A549 (cell line): ENCODE results near the gene FZD7. TPM values are rescaled to one million over a fixed set of nuclear protein-coding genes. Genes with fewer than 3 reads are reported as not detected.

ENCODE experiments used
- ATAC-seq, 2 experiments: fragments of 200-7000 bp in 1 of 2; fragments of >200 bp in 1 of 2; cut with Nextera tagmentation in 1 of 2; cut with Tn5 transposase in 1 of 2; 3 replicates each; pipeline versions ENCODE4 v1.8.0 to v1.9.1; 2018 to 2020; ENCODE audit warnings: mild to moderate bottlenecking in 1 of 2, moderate library complexity in 1 of 2
- CTCF ChIA-PET: fragments of 300-600 bp; sonication (Branson Sonifier 250); formaldehyde crosslinking; extraction: SDS; loops from one replicate; lab custom pipeline; 2021; ENCODE audit warnings: antibody characterized with exemption, inconsistent platforms; lab: Yijun Ruan, JAX
- POLR2A ChIA-PET: fragments of 350-600 bp; formaldehyde crosslinking; extraction: SDS; loops from one replicate; lab custom pipeline; 2021; ENCODE audit warnings: antibody characterized with exemption, inconsistent platforms; lab: Yijun Ruan, JAX
- DNase-seq, 2 experiments: peaks; one replicate each; pipeline versions ENCODE4 v3.0.0 to v3.0.0-alpha.2; 2011 to 2016; ENCODE audit warnings: low read depth in 1 of 2, low spot score in 1 of 2
- FAIRE-seq: peaks from 2 replicates; lab custom pipeline; 2011; peaks lifted over from hg19 to GRCh38; lab: Jason Lieb, UNC
- H3K27ac ChIP-seq, 2 experiments: fragments of >200 bp; sonication (Bioruptor Twin); formaldehyde crosslinking; 3 replicates each; pipeline ENCODE4 v1.5.1; 2016 to 2017
- H3K4me1 ChIP-seq: fragments of >200 bp; sonication (Bioruptor Twin); formaldehyde crosslinking; 3 replicates; pipeline ENCODE4 v1.6.1; 2016
- H3K4me2 ChIP-seq: fragments of >200 bp; sonication (Bioruptor Twin); formaldehyde crosslinking; 3 replicates; pipeline ENCODE4 v1.6.1; 2016
- H3K4me3 ChIP-seq: fragments of >200 bp; sonication (Bioruptor Twin); formaldehyde crosslinking; 3 replicates; pipeline ENCODE4 v1.5.1; 2016
- H3K9me3 ChIP-seq: fragments of >200 bp; sonication (Bioruptor Twin); formaldehyde crosslinking; 3 replicates; pipeline ENCODE4 v1.6.1; 2016
- CBX2 ChIP-seq: fragments of 200-600 bp; sonication (generic); IDR thresholded peaks from 2 replicates; pipeline ENCODE4 v1.6.1; 2016; ENCODE audit warnings: low read depth, mild to moderate bottlenecking, borderline replicate concordance
- CBX8 ChIP-seq: fragments of 200-600 bp; sonication (generic); IDR thresholded peaks from 2 replicates; pipeline ENCODE4 v1.6.1; 2016
- CTCF ChIP-seq: fragments of >200 bp; sonication (Bioruptor Twin); formaldehyde crosslinking; IDR thresholded peaks from 3 replicates; pipeline ENCODE4 v1.5.1; 2016
- E2F6 ChIP-seq: IDR thresholded peaks from 2 replicates; pipeline ENCODE4 v1.6.1; 2012; ENCODE audit warnings: low read depth, borderline replicate concordance
- EHF ChIP-seq: fragments of 250-450 bp; sonication (Bioruptor Pico); IDR thresholded peaks from 2 replicates; pipeline ENCODE4 v1.5.0; 2020; ENCODE audit warnings: mild to moderate bottlenecking
- EP300 ChIP-seq, 2 experiments: fragments of >200 bp; sonication (Bioruptor Twin); formaldehyde crosslinking; IDR thresholded peaks; 2 replicates in 1 of 2; 3 replicates in 1 of 2; pipeline ENCODE4 v1.6.1; 2016 to 2017
- ESRRA ChIP-seq: fragments of 150-350 bp; IDR thresholded peaks from 2 replicates; pipeline ENCODE4 v1.6.1; 2014; ENCODE audit warnings: mild to moderate bottlenecking, low read length, borderline replicate concordance
- GATA3 ChIP-seq: IDR thresholded peaks from 2 replicates; pipeline ENCODE4 v1.6.1; 2012; ENCODE audit warnings: borderline replicate concordance
- HEYL ChIP-seq: fragments of 250-450 bp; sonication (Bioruptor Pico); IDR thresholded peaks from 2 replicates; pipeline ENCODE4 v1.8.0; 2021; ENCODE audit warnings: mild to moderate bottlenecking, moderate library complexity
- JUNB ChIP-seq: fragments of >200 bp; sonication (Bioruptor Twin); formaldehyde crosslinking; IDR thresholded peaks from 2 replicates; pipeline ENCODE4 v1.6.1; 2016
- KDM5A ChIP-seq: fragments of 200-600 bp; sonication (generic); IDR thresholded peaks from 2 replicates; pipeline ENCODE4 v1.6.1; 2016; ENCODE audit warnings: antibody characterized with exemption, mild to moderate bottlenecking
- MAFK ChIP-seq: fragments of 450-650 bp; IDR thresholded peaks from 2 replicates; pipeline ENCODE4 v1.6.1; 2014; ENCODE audit not compliant: partially characterized antibody
- NFE2L2 ChIP-seq: fragments of 150-350 bp; conservative IDR thresholded peaks from 2 replicates; pipeline ENCODE4 v1.6.1; 2014; ENCODE audit warnings: low read length
- NPAS2 ChIP-seq: fragments of 250-450 bp; sonication (Bioruptor Pico); IDR thresholded peaks from 2 replicates; pipeline ENCODE4 v1.8.0; 2022; ENCODE audit warnings: mild to moderate bottlenecking, moderate library complexity, borderline replicate concordance
- NR3C1 ChIP-seq: fragments of >200 bp; sonication (Bioruptor Twin); formaldehyde crosslinking; IDR thresholded peaks from 3 replicates; pipeline ENCODE4 v1.6.1; 2017
- PHF8 ChIP-seq: fragments of 200-600 bp; sonication (generic); IDR thresholded peaks from 2 replicates; pipeline ENCODE4 v1.6.1; 2016; ENCODE audit warnings: low read depth, mild to moderate bottlenecking, antibody characterized with exemption, moderate library complexity, borderline replicate concordance
- POLR2A ChIP-seq: IDR thresholded peaks from 2 replicates; pipeline ENCODE4 v1.6.1; 2012; ENCODE audit warnings: mild to moderate bottlenecking, low read length
- POLR2AphosphoS2 ChIP-seq: conservative IDR thresholded peaks from 2 replicates; pipeline ENCODE4 v1.6.1; 2012; ENCODE audit warnings: low read length, improper control_type of control experiment, inconsistent platforms
- RARB ChIP-seq: fragments of 250-450 bp; sonication (Bioruptor Pico); IDR thresholded peaks from 2 replicates; pipeline ENCODE4 v1.8.0; 2021; ENCODE audit warnings: mild to moderate bottlenecking, moderate library complexity
- REST ChIP-seq: fragments of 200-600 bp; sonication (generic); IDR thresholded peaks from 2 replicates; pipeline ENCODE4 v1.6.1; 2016; ENCODE audit warnings: antibody characterized with exemption, mild to moderate bottlenecking, moderate library complexity
- RFX5 ChIP-seq: fragments of 450-650 bp; IDR thresholded peaks from 2 replicates; pipeline ENCODE4 v1.7.1; 2014; ENCODE audit warnings: antibody characterized with exemption, mild to moderate bottlenecking, moderate library complexity
- RNF2 ChIP-seq: fragments of 200-600 bp; sonication (generic); IDR thresholded peaks from 2 replicates; pipeline ENCODE4 v1.6.1; 2016; ENCODE audit warnings: low read depth, mild to moderate bottlenecking, antibody characterized with exemption, moderate library complexity, borderline replicate concordance
- SREBF2 ChIP-seq: fragments of 450-650 bp; IDR thresholded peaks from 2 replicates; pipeline ENCODE4 v1.6.1; 2014; ENCODE audit warnings: mild to moderate bottlenecking, moderate library complexity
- ZC3H11A ChIP-seq: fragments of 450-650 bp; IDR thresholded peaks from 2 replicates; pipeline ENCODE4 v1.6.1; 2014; ENCODE audit warnings: antibody characterized with exemption, mild to moderate bottlenecking
- ZSCAN20 ChIP-seq: fragments of 250-450 bp; sonication (Bioruptor Pico); IDR thresholded peaks from 2 replicates; pipeline ENCODE4 v1.8.0; 2022; ENCODE audit warnings: mild to moderate bottlenecking, moderate library complexity
- WGBS: methylation state at CpG from one replicate; pipeline ENCODE4 v1.1.6; 2017; ENCODE audit errors: missing lambda C conversion rate; 5-methylcytosine and 5-hydroxymethylcytosine counted together
- polyA plus RNA-seq, 4 experiments: library from polyadenylated mRNA; depleted of rRNA in 3 of 4; stranded (reverse); fragments of >200 nt; fragmentation: RNase III in 1 of 4; extraction: RNeasy Plus Mini Kit Qiagen cat#74134 plus additional on column Dnase treatment in 1 of 4; gene quantifications; 2 replicates in 3 of 4; 3 replicates in 1 of 4; pipeline ENCODE4 v1.2.3, GENCODE V29; 2011 to 2017

The FZD7 gene
- polyA plus RNA-seq, 2 of the 4 experiments (the other 2 are of a cell fraction): 5.3 to 6.7 TPM

- DNase-seq: no peak
- 90% methylated on average over 3 of the region's 3 CpGs for WGBS
- CTCF ChIA-PET: interaction anchor here (1.9 to 3.4 kb wide), 2 partner anchors 9 to 205 kb away, joined by 7 to 16 read pairs; no protein-coding TSS in a partner anchor
Observed at GRCh38 chr2:202065876-202066275, 32.2 kb downstream of the FZD7 start.

GRCh38 chr2:202066875-202067274 lies 33.2 kb downstream of the FZD7 start:
- no peak overlapping the region for H3K4me3 ChIP-seq
- no peaks in the 10 kb centered on the region for H3K4me1 ChIP-seq
- H3K27ac ChIP-seq: no peak overlapping the region
- DNase-seq: no peak
- H3K9me3 ChIP-seq: no peaks in the 10 kb centered on the region
- TF ChIP-seq POLR2AphosphoS2 (no peak), KDM5A (no peak), NFE2L2 (no peak), E2F6 (no peak), EP300 (IDR thresholded peaks at IDR 0.05) (no peak)
- CTCF ChIA-PET: interaction anchor here (1.9 kb wide), 1 partner anchor 10 kb away, joined by 7 read pairs; no protein-coding TSS in a partner anchor
- POLR2A ChIA-PET: no interaction called here
- WGBS: 83% methylated on average over 2 of the region's 2 CpGs
- ATAC-seq: no peak
- FAIRE-seq: no peak
- no peak overlapping the region for H3K4me2 ChIP-seq

More at GRCh38 chr2:202065876-202066275, 32.2 kb downstream of the FZD7 start:
- POLR2A ChIA-PET: no interaction called here
- FAIRE-seq: no peak
- TF ChIP-seq PHF8: no peak
- TF ChIP-seq GATA3: no peak
- no peak for TF ChIP-seq POLR2A
- TF ChIP-seq NPAS2: no peak
- no peak for TF ChIP-seq KDM5A
- TF ChIP-seq CTCF: no peak
- TF ChIP-seq MAFK: no peak
- no peak for TF ChIP-seq NFE2L2
- TF ChIP-seq EHF (CRISPR knock-in tag): no peak
- no peak for TF ChIP-seq RNF2
- TF ChIP-seq RFX5: no peak
- TF ChIP-seq SREBF2: no peak
- TF ChIP-seq JUNB: no peak
- TF ChIP-seq POLR2AphosphoS2: no peak
- Histone ChIP-seq H3K4me2 (no peak overlapping the region), H3K4me1 (no peaks in the 10 kb centered on the region), H3K27ac (no peak overlapping the region), H3K9me3 (no peaks in the 10 kb centered on the region), H3K4me3 (no peak overlapping the region)
- ATAC-seq: no peak

GRCh38 chr2:202067589-202067988 lies 33.9 kb downstream of the FZD7 start:
- no peak for FAIRE-seq
- H3K9me3 ChIP-seq: no peaks in the 10 kb centered on the region
- TF ChIP-seq CBX2 (no peak), REST (no peak), CBX8 (no peak), ZSCAN20 (CRISPR knock-in tag) (no peak), ZC3H11A (no peak), SREBF2 (no peak), JUNB (no peak), RARB (CRISPR knock-in tag) (no peak), ESRRA (no peak), HEYL (CRISPR knock-in tag) (no peak), NR3C1 (no peak)
- POLR2A ChIA-PET: no interaction called here
- H3K27ac ChIP-seq: no peak overlapping the region
- no peak for ATAC-seq
- H3K4me2 ChIP-seq: no peak overlapping the region
- H3K4me1 ChIP-seq: no peaks in the 10 kb centered on the region
- no peak for DNase-seq
- CTCF ChIA-PET: interaction anchor here (0.9 to 1.9 kb wide), 2 partner anchors 11 to 103 kb away, joined by 3 to 7 read pairs; no protein-coding TSS in a partner anchor
- 86% methylated on average over 1 of the region's 1 CpG for WGBS
- H3K4me3 ChIP-seq: no peak overlapping the region
